NCI-H748 (cell line): ENCODE results near the gene DOLPP1.
A peak's percentile ranks its signal among the peaks of the same experiment; 100 is the strongest.
"Not testable (repeated sequence)": the region's sequence is repeated elsewhere in the genome, so short reads cannot be mapped to it uniquely, and the experiment has no call there.

ENCODE experiments used
- DNase-seq: peaks from one replicate; lab custom pipeline; 2025; ENCODE audit not compliant: unreplicated experiment; lab: John Stamatoyannopoulos, UW

DOLPP1 gene

GRCh38 chr9:129080601-129081387, at the start of gene DOLPP1:
TSS of gene DOLPP1 (plus strand) at chr9:129081111. CDS start at chr9:129081132, 21 bp downstream.
- peak; percentile 99 for DNase-seq

- DNase-seq = no peak
Observed at GRCh38 chr9:129031514-129031913, 49.4 kb upstream of the DOLPP1 start.

GRCh38 chr9:129032541-129033159, 48.3 kb upstream of the DOLPP1 start:
- DNase-seq = no peak

- DNase-seq = no peak
Observed at GRCh38 chr9:129033216-129033615, 47.7 kb upstream of the DOLPP1 start.

- DNase-seq = not testable (repeated sequence)
Observed at GRCh38 chr9:129035838-129036237, 45.1 kb upstream of the DOLPP1 start.

GRCh38 chr9:129036241-129036922, 44.5 kb upstream of the DOLPP1 start, which contains the start of gene MIGA2:
TSS of gene MIGA2 (plus strand) at chr9:129036626. CDS start at chr9:129040595, 3,969 bp downstream.
- peak; percentile 100 for DNase-seq

GRCh38 chr9:129036923-129037766, 43.8 kb upstream of the DOLPP1 start:
- DNase-seq = no peak

- DNase-seq = no peak
Observed at GRCh38 chr9:129037767-129038098, 43.2 kb upstream of the DOLPP1 start.

- no peak for DNase-seq
Observed at GRCh38 chr9:129038109-129038852, 42.6 kb upstream of the DOLPP1 start.

GRCh38 chr9:129040113-129040643, 40.7 kb upstream of the DOLPP1 start:
- DNase-seq = no peak

- DNase-seq = no peak
Observed at GRCh38 chr9:129042016-129042415, 38.9 kb upstream of the DOLPP1 start.

- DNase-seq = peak; percentile 60
Observed at GRCh38 chr9:129052592-129052991, 28.3 kb upstream of the DOLPP1 start.

GRCh38 chr9:129053020-129053419, 27.9 kb upstream of the DOLPP1 start:
- no peak for DNase-seq

- DNase-seq = no peak
Observed at GRCh38 chr9:129054163-129054851, 26.6 kb upstream of the DOLPP1 start.

- no peak for DNase-seq
Observed at GRCh38 chr9:129058965-129059795, 21.7 kb upstream of the DOLPP1 start.

GRCh38 chr9:129059796-129060785, 20.8 kb upstream of the DOLPP1 start:
- DNase-seq = no peak

GRCh38 chr9:129060991-129061390, 19.9 kb upstream of the DOLPP1 start:
- no peak for DNase-seq
